HepG2 (cell line): ENCODE measurements around the gene SLC25A38. TPM values are rescaled to one million over a fixed set of nuclear protein-coding genes. Genes with fewer than 3 reads are reported as not detected.

Experiments
- ATAC-seq: fragments of 200-7000 bp; cut with Tn5 transposase; 3 replicates; pipeline ENCODE4 v1.9.1; 2020; ENCODE audit warnings: mild to moderate bottlenecking, moderate library complexity
- BruUV-seq: library from RNA; stranded (reverse); fragments of 400-500 nt; replicated peaks from 2 replicates; lab custom pipeline; 2021; lab: Mats Ljungman, UMichigan
- CTCF ChIA-PET: fragments of 300-600 bp; formaldehyde crosslinking; extraction: SDS; loops from one replicate; lab custom pipeline; 2021; ENCODE audit warnings: low total read pairs, inconsistent platforms, low intra/inter-chr PET ratio; lab: Yijun Ruan, JAX
- POLR2A ChIA-PET: fragments of 350-600 bp; sonication (Branson Sonifier 250); formaldehyde crosslinking; loops from one replicate; lab custom pipeline; 2020; ENCODE audit warnings: antibody characterized with exemption, inconsistent platforms; lab: Yijun Ruan, JAX
- DNase-seq: peaks from one replicate; pipeline ENCODE4 v3.0.0-alpha.2; 2015; ENCODE audit warnings: low spot score
- FAIRE-seq: peaks from 3 replicates; lab custom pipeline; 2011; peaks lifted over from hg19 to GRCh38; lab: Jason Lieb, UNC
- H2AFZ ChIP-seq: one replicate; pipeline ENCODE4 v1.6.1; 2011; ENCODE audit warnings: low read length, inconsistent platforms
- H3K27ac ChIP-seq: fragments of 300-600 bp; 3 replicates; pipeline ENCODE4 v1.8.0; 2011; ENCODE audit warnings: mixed run types, mild to moderate bottlenecking, mixed read lengths, low read length, inconsistent platforms; ENCODE audit not compliant: insufficient read depth; ENCODE audit errors: extremely low read length
- H3K27me3 ChIP-seq, 2 experiments: fragments of 200-600 bp in 1 of 2; 2 replicates in 1 of 2; 3 replicates in 1 of 2; pipeline versions ENCODE4 v1.6.0 to v1.8.0; 2011; ENCODE audit warnings: low read length in 2 of 2, mild to moderate bottlenecking in 2 of 2, moderate library complexity in 2 of 2, inconsistent platforms in 1 of 2; ENCODE audit not compliant: insufficient read depth in 2 of 2, control insufficient read depth in 1 of 2
- H3K36me3 ChIP-seq, 2 experiments: fragments of 200-600 bp in 1 of 2; replicated peaks in 1 of 2; 2 replicates in 1 of 2; 3 replicates in 1 of 2; pipeline versions ENCODE4 v1.5.1 to v1.8.0; 2011; ENCODE audit warnings: low read length in 2 of 2, inconsistent platforms in 1 of 2; ENCODE audit not compliant: insufficient read depth in 2 of 2, control insufficient read depth in 1 of 2
- H3K4me1 ChIP-seq: 2 replicates; pipeline ENCODE4 v1.5.1; 2012; ENCODE audit warnings: low read length, inconsistent platforms; ENCODE audit not compliant: insufficient read depth
- H3K4me2 ChIP-seq: 2 replicates; pipeline ENCODE4 v1.6.0; 2011; ENCODE audit warnings: low read depth, low read length, inconsistent platforms
- H3K4me3 ChIP-seq, 3 experiments: fragments of 200-600 bp in 1 of 3; sonication (generic), shearing (Covaris generic) in 1 of 3; replicated peaks in 1 of 3; 2 replicates each; pipeline ENCODE4 v1.5.1; 2011 to 2016; ENCODE audit warnings: low read length in 3 of 3, inconsistent platforms in 2 of 3, low read depth in 2 of 3, mild to moderate bottlenecking in 2 of 3, control low read depth in 1 of 3, mixed read lengths in 1 of 3; ENCODE audit not compliant: insufficient read depth in 1 of 3
- H3K79me2 ChIP-seq: one replicate; pipeline ENCODE4 v1.6.1; 2011; ENCODE audit warnings: low read length, inconsistent platforms; ENCODE audit not compliant: insufficient read depth
- H3K9ac ChIP-seq: 2 replicates; pipeline ENCODE4 v1.6.0; 2011; ENCODE audit warnings: mild to moderate bottlenecking, low read depth, low read length, inconsistent platforms; ENCODE audit not compliant: insufficient read depth
- H3K9me3 ChIP-seq: 2 replicates; pipeline ENCODE4 v1.5.1; 2012; ENCODE audit warnings: mild to moderate bottlenecking, low read length
- H4K20me1 ChIP-seq: 2 replicates; pipeline ENCODE4 v1.6.0; 2011; ENCODE audit warnings: inconsistent platforms, mild to moderate bottlenecking, low read length, moderate library complexity; ENCODE audit not compliant: insufficient read depth
- KDM6A ChIP-seq: IDR thresholded peaks from 2 replicates; pipeline ENCODE4 v1.6.1; 2016; ENCODE audit warnings: low read depth
- NR2F6 ChIP-seq, 2 experiments: IDR thresholded peaks; 2 replicates each; pipeline ENCODE4 v1.6.1; 2016; ENCODE audit warnings: antibody characterized with exemption in 1 of 2, mild to moderate bottlenecking in 1 of 2
- POLR2A ChIP-seq, 2 experiments: IDR thresholded peaks; 2 replicates each; pipeline ENCODE4 v1.6.1; 2011; ENCODE audit warnings: low read depth in 2 of 2, low read length in 2 of 2, mild to moderate bottlenecking in 1 of 2, moderate library complexity in 1 of 2; ENCODE audit not compliant: insufficient read depth in 1 of 2
- RBFOX2 ChIP-seq: fragments of 200-400 bp; formaldehyde crosslinking; IDR thresholded peaks from 2 replicates; pipeline ENCODE4 v1.6.1; 2017; ENCODE audit warnings: low read depth, mild to moderate bottlenecking, low read length
- ZNF362 ChIP-seq: sonication (generic); formaldehyde crosslinking; IDR thresholded peaks from 2 replicates; pipeline ENCODE4 v1.4.0; 2020; ENCODE audit warnings: missing genetic modification reagents, mild to moderate bottlenecking, borderline replicate concordance
- WGBS: methylation state at CpG from one replicate; pipeline ENCODE4 v1.1.6; 2017; ENCODE audit warnings: low lambda C conversion rate; 5-methylcytosine and 5-hydroxymethylcytosine counted together
- in situ Hi-C: cut with HindIII; loops from 2 replicates; pipeline ENCODE4 v1.10.0; 2017; ENCODE audit warnings: low pct_unique_long_range_greater_than_20kb; ENCODE audit not compliant: extremely low pct_ligation_motif_present
- intact Hi-C: fragments of 100-400 bp; cut with micrococcal nuclease; formaldehyde crosslinking; loops from one replicate; pipeline ENCODE4 v1.10.0; 2022; ENCODE audit not compliant: unreplicated experiment
- polyA plus RNA-seq, 8 experiments: library from polyadenylated mRNA; depleted of rRNA in 3 of 8; stranded (reverse) in 7 of 8; unstranded in 1 of 8; fragments of >200 nt; fragmentation: Illumina TruSeq in 4 of 8; extraction: Trizol in 4 of 8; gene quantifications; 2 replicates each; pipeline versions ENCODE4 v1.2.1 to v1.2.3, GENCODE V29; 2011 to 2016; ENCODE audit warnings: low read depth in 4 of 8, missing spikeins in 1 of 8, mixed read lengths in 1 of 8; ENCODE audit not compliant: insufficient read depth in 1 of 8
- total RNA-seq, 5 experiments: library from RNA; depleted of rRNA; stranded (reverse); fragments of >200 nt; fragmentation: Illumina TruSeq; extraction: Trizol; gene quantifications; 2 replicates each; pipeline ENCODE4 v1.2.3, GENCODE V29; 2016; ENCODE audit warnings: low read depth in 1 of 5

SLC25A38 gene
- total and polyA plus RNA-seq, 2 of the 13 experiments (the other 11 are each of a cell fraction or from before 2014, with no cell fraction given) = 32.5 to 35.4 TPM

DNA sequence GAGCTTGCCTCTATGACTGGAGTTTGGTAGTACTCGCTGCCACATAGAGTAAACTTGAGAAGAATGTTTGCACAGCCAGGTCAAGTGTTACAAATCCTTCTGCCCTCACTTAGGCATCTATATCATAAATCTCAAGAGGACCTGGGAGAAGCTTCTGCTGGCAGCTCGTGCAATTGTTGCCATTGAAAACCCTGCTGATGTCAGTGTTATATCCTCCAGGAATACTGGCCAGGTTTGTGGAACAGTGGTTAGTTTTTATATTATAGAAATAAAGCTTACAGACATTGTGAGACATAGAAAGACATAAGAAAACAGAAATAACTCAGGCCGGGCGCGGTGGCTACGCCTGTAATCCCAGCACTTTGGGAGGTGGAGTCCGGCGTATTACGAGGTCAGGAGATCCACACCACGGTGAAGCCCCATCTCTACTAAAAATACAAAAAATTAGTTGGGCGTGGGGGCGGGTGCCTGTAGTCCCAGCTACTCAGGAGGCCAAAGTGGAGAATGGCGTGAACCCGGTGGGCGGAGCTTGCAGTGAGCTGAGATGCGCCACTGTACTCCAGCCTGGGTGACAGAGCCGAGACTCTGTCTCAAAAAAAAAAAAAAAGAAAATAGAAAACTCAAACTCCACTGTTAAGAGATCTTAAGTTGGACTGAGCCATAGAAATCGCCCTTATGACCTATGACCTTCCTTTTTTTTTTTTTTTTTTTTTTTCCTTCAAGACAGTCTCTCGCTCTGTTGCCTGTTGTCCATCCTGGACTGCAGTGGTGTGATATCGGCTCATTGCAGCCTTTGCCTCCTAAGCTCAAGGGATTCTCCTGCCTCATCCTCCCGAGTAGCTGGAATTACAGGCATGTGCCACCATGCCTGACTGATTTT lies 25.6 kb downstream of the SLC25A38 start:
- BruUV-seq = no TSS peak
- intact Hi-C loops (no loop called here), in situ Hi-C loops (no loop called here)
- Histone ChIP-seq H3K4me3 (peak overlapping the region in 1 of 3 experiments; percentile 94; a peak in 1 of 6 replicates), H3K4me1 (peaks cover 65% of the 10 kb centered on the region), H3K79me2 (peaks cover 37% of the 10 kb centered on the region), H3K4me2 (peak overlapping the region; percentile 97), H3K9ac (peak overlapping the region; percentile 96), H2AFZ (no peak overlapping the region), H3K36me3 (peaks cover 14 to 58% of the 10 kb centered on the region in 2 experiments), H4K20me1 (peaks cover 34% of the 10 kb centered on the region), H3K27ac (peak overlapping the region; percentile 91), H3K9me3 (no peaks in the 10 kb centered on the region), H3K27me3 (no peaks in the 10 kb centered on the region; a peak in 1 of 5 replicates)
- CTCF ChIA-PET = no interaction called here
- POLR2A ChIA-PET = interaction anchor here (1.1 kb wide), 1 partner anchor 20 kb away, joined by 3 read pairs; no protein-coding TSS in a partner anchor
- FAIRE-seq (no peak), DNase-seq (no peak), ATAC-seq (no peak)
- TF ChIP-seq POLR2A (IDR thresholded peaks at IDR 0.05; ENCODE audit: insufficient read depth in 1 of 2, low read depth in 2 of 2, low read length in 2 of 2) (0 out of 4 replicates have a peak, but pooled peaks of 1 of the 2 experiments have one; percentile 30), RBFOX2 (peak; percentile 56; the same call in 1 of the 2 replicates), ZNF362 (peak; percentile 21; the same call in 1 of the 2 replicates), NR2F6 (IDR thresholded peaks at IDR 0.05) (0 out of 2 replicates have a peak, but pooled peaks have one; percentile 10), NR2F6 (CRISPR knock-in tag; IDR thresholded peaks at IDR 0.05) (no peak), KDM6A (CRISPR knock-in tag) (no peak)
- WGBS = 88% methylated on average over 21 of the region's 21 CpGs
